Esophagus squamous epithelium (tissue), 4 donors: ENCODE results near the gene FAM118A.

Experiments used
- CTCF ChIP-seq, 6 experiments: fragments of 450-650 bp in 4 of 6; fragments of 200-600 bp in 2 of 6; sonication (generic) in 2 of 6; IDR thresholded peaks; one replicate each; pipeline ENCODE4 v1.5.1; 2016 to 2019; ENCODE audit warnings: antibody characterized with exemption in 6 of 6, mild to moderate bottlenecking in 4 of 6, moderate library complexity in 4 of 6
- POLR2A ChIP-seq, 4 donors: fragments of 450-650 bp; IDR thresholded peaks; one replicate each; pipeline ENCODE4 v1.6.1; 2017; ENCODE audit warnings: antibody characterized with exemption in 4 of 4, mild to moderate bottlenecking in 4 of 4, moderate library complexity in 3 of 4

- TF ChIP-seq POLR2A (IDR thresholded peaks at IDR 0.05) (no peak), CTCF (IDR thresholded peaks at IDR 0.05) (no peak)
Measured at GRCh38 chr22:45341498-45341897, 31.8 kb downstream of the FAM118A start.
